ENCODE results near the gene PRRT4. TPM values are rescaled to one million over a fixed set of nuclear protein-coding genes. Genes with fewer than 3 reads are reported as not detected.

PRRT4 gene
- under 1 TPM in 4 of 6 experiments, not detected in 2; 0.11 to 0.32 (median 0.18) TPM for total RNA-seq
- long read RNA-seq = 0 reads

- TF ChIP-seq CTCF (IDR thresholded peaks at IDR 0.05) (no peak), POLR2A (IDR thresholded peaks at IDR 0.05) (no peak)
- WGBS (ENCODE audit: insufficient coverage, low coverage, low lambda C conversion rate, missing lambda C conversion rate) = 4% methylated on average over 9 of the region's 88 CpGs
- DNase-seq (peak in 2 of 3 donors; percentile 54 to 70), ATAC-seq (peak; percentile 76 to 83 (median 81))
- intact Hi-C loops (cut with DNase I) = no loop called here
- H3K9me3 ChIP-seq = no peaks in the 10 kb centered on the region
- H3K4me1 ChIP-seq = peaks cover 0 to 6% (median 0%) of the 10 kb centered on the region in 4 donors
- H3K27ac ChIP-seq = no peak within 1 kb of the TSS
- no peaks in the 10 kb centered on the region for H3K36me3 ChIP-seq
- H3K27me3 ChIP-seq = no peaks in the 10 kb centered on the region
- peak within 1 kb of the TSS; percentile 36 to 55 (median 41) for H3K4me3 ChIP-seq
These were observed at the start of gene PRRT4 for GRCh38 chr7:128361411-128362379. Gene PRRT4 (minus strand): TSS chr7:128361690.

- Histone ChIP-seq H3K27ac (peak overlapping the region; percentile 38 to 70 (median 43)), H3K36me3 (no peaks in the 10 kb centered on the region), H3K27me3 (no peaks in the 10 kb centered on the region), H3K9me3 (no peaks in the 10 kb centered on the region), H3K4me1 (peaks cover 0 to 4% (median 0%) of the 10 kb centered on the region in 4 donors), H3K4me3 (peak overlapping the region; percentile 55 to 65 (median 60))
- DNase-seq = no peak
- WGBS (ENCODE audit: insufficient coverage, low coverage, low lambda C conversion rate, missing lambda C conversion rate) = 1% methylated on average over 6 of the region's 6 CpGs
- intact Hi-C loops (cut with DNase I) = no loop called here
- no peak for ATAC-seq
- TF ChIP-seq CTCF (IDR thresholded peaks at IDR 0.05) (no peak), POLR2A (IDR thresholded peaks at IDR 0.05) (no peak)
These were observed 48.9 kb upstream of the PRRT4 start for GRCh38 chr7:128410451-128410753.

- 0% methylated on average over 14 of the region's 87 CpGs for WGBS (ENCODE audit: insufficient coverage, low coverage, low lambda C conversion rate, missing lambda C conversion rate)
These were observed 48.3 kb upstream of the PRRT4 start, which contains the start of gene IMPDH1 for GRCh38 chr7:128409596-128410450. Gene IMPDH1 (minus strand): TSS chr7:128409982. CDS start chr7:128409901, 81 bp downstream.

More at GRCh38 chr7:128409596-128410450, 48.3 kb upstream of the PRRT4 start, which contains the start of gene IMPDH1:
- peak; percentile 67 for TF ChIP-seq POLR2A (IDR thresholded peaks at IDR 0.05)
- TF ChIP-seq CTCF (IDR thresholded peaks at IDR 0.05) = no peak
- peak within 1 kb of the TSS; percentile 55 to 70 (median 67) for H3K27ac ChIP-seq
- no peaks in the 10 kb centered on the region for H3K27me3 ChIP-seq
- peaks cover 0 to 4% (median 0%) of the 10 kb centered on the region in 4 donors for H3K4me1 ChIP-seq
- intact Hi-C loops (cut with DNase I) = no loop called here
- DNase-seq (peak; percentile 89 to 92 (median 89)), ATAC-seq (peak; percentile 93 to 96 (median 95))
- H3K36me3 ChIP-seq = no peaks in the 10 kb centered on the region
- H3K9me3 ChIP-seq = no peaks in the 10 kb centered on the region
- H3K4me3 ChIP-seq = peak within 1 kb of the TSS; percentile 55 to 65 (median 60)

All from right lobe of liver (tissue), 6 donors.